ENCODE measurements around the gene CELSR1. TPM values are rescaled to one million over a fixed set of nuclear protein-coding genes. Genes with fewer than 3 reads are reported as not detected.

Gene CELSR1
- total and polyA plus RNA-seq, 8 donors: 24.6 to 59.8 (median 33.3) TPM

DNA sequence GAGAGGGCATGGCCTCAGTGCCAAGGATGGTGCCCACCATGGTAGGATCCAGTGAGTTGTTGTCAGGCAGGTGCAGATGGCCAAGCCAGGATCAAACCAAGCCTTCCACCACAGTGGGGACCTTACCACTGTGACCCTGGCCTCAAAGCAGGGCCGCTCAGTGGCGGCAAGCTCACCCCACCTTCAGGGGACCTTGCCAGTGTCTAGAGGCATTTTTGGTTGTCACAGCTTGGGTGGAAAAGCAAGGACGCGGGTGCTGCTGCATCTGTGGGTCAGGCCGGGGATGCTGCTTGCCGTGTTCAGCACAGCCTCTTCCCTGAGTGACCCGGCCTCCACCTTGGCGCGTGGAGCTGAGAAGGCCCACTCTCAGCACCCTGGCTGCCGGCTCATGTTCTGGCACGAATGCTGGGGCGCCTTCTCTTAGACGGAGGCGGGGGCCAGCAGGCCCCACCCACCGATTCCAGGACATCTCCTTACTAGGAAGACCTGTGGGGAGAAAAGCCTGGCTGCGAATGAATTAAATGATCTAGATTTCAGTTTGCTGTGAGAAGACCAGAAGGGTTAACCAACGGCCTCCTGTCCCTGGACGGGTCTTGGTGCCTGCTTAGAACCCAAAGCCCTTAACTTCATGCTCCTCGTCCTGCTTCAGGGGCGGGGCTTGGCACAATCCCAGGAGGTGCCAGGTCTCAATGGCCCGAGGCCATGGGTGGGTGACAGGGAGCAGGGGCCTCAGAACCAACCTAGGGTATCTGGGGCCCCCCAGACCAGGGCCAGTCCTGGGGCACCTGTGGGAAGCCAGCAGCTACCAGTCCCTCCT is 183.0 kb downstream of the CELSR1 start:
- no peak overlapping the region for H3K27ac ChIP-seq
- H3K4me3 ChIP-seq: no peak overlapping the region
- H3K27me3 ChIP-seq: no peaks in the 10 kb centered on the region
- TF ChIP-seq CTCF (IDR thresholded peaks at IDR 0.05): no peak
- H3K36me3 ChIP-seq: peaks cover 0 to 100% of the 10 kb centered on the region in 2 donors
- intact Hi-C loops (cut with DNase I): no loop called here
- H3K4me1 ChIP-seq: peaks cover 0 to 4% of the 10 kb centered on the region in 2 donors
- no peaks in the 10 kb centered on the region for H3K9me3 ChIP-seq
- DNase-seq (peak in 1 of 4 donors; percentile 70), ATAC-seq (no peak)

DNA sequence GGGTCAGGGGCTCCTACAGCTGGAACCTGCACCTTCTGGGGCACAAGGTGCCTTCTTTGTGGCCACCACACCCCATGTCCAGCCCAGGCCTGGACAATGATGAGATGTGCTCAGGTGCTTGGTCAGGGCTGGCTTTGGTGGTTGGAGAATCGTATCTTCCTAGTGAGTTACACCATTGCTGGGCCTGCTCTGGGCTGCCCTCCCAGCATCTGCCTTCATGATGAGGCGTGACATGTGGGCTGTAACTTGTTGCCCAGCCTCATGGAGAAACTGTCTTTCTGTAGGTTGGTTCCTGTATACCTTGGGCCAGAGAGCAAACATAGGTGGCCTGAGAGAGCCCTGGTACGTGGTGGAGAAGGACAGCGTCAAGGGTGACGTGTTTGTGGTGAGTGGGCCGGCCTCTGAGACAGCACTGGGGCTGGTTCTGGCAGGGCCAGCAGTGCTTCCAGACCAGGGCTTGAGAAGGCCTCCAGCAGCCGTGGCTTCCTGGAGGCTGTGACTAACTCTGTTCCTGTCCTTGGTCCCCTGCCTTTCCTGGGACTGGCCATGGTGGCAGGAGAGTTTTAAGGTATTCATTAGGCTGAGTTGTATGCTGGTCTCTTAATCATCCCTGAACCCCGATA is 183.8 kb downstream of the CELSR1 start:
- peak overlapping the region; percentile 3 to 13 for H3K27ac ChIP-seq
- no peak overlapping the region for H3K4me3 ChIP-seq
- DNase-seq (peak in 1 of 4 donors; percentile 55), ATAC-seq (no peak)
- H3K36me3 ChIP-seq: peaks cover 0 to 100% of the 10 kb centered on the region in 2 donors
- no peaks in the 10 kb centered on the region for H3K9me3 ChIP-seq
- intact Hi-C loops (cut with DNase I): no loop called here
- no peaks in the 10 kb centered on the region for H3K27me3 ChIP-seq
- H3K4me1 ChIP-seq: peaks cover 0 to 4% of the 10 kb centered on the region in 2 donors
- TF ChIP-seq CTCF (IDR thresholded peaks at IDR 0.05): no peak

GRCh38 chr22:46352691-46353386 is 184.6 kb downstream of the CELSR1 start:
- Histone ChIP-seq H3K9me3 (no peaks in the 10 kb centered on the region), H3K4me1 (peaks cover 0 to 4% of the 10 kb centered on the region in 2 donors), H3K27me3 (no peaks in the 10 kb centered on the region), H3K27ac (peak overlapping the region in 1 of 2 donors; percentile 3), H3K4me3 (no peak overlapping the region), H3K36me3 (peaks cover 0 to 100% of the 10 kb centered on the region in 2 donors)
- peak; percentile 83 for ATAC-seq
- TF ChIP-seq CTCF (IDR thresholded peaks at IDR 0.05): no peak
- DNase-seq: peak in 2 of 4 donors; percentile 85 to 86
- intact Hi-C loops (cut with DNase I): no loop called here

DNA sequence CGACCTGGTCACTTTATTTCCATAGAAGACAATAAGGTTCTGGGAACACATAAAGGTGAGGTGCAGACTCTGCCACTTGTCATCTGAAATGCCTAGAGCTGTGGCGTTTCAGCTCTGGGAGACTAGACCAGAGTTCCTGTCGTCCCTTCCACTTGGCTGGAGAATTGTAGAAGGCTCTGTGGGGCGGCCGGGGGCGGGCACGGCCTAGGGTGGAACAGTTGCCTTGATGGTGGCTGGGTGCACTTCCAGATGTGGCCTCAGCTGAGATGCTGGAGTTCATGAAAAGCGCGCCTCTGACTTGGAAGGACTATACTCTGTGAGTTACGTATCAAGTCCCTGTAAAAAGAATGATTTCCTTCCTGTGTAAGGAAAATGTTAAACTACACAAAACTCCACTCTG is 185.1 kb downstream of the CELSR1 start:
- DNase-seq (peak in 1 of 4 donors; percentile 47), ATAC-seq (no peak)
- Histone ChIP-seq H3K4me3 (no peak overlapping the region), H3K36me3 (peaks cover 0 to 100% of the 10 kb centered on the region in 2 donors), H3K9me3 (no peaks in the 10 kb centered on the region), H3K27ac (no peak overlapping the region), H3K4me1 (peaks cover 0 to 4% of the 10 kb centered on the region in 2 donors), H3K27me3 (no peaks in the 10 kb centered on the region)
- intact Hi-C loops (cut with DNase I): no loop called here
- TF ChIP-seq CTCF (IDR thresholded peaks at IDR 0.05): no peak

- H3K4me1 ChIP-seq: peaks cover 2 to 4% of the 10 kb centered on the region in 2 donors
- no peak overlapping the region for H3K27ac ChIP-seq
- H3K27me3 ChIP-seq: no peaks in the 10 kb centered on the region
- H3K36me3 ChIP-seq: peaks cover 0 to 100% of the 10 kb centered on the region in 2 donors
- DNase-seq: peak in 2 of 4 donors; percentile 24 to 65
- TF ChIP-seq CTCF (IDR thresholded peaks at IDR 0.05): no peak
- intact Hi-C loops (cut with DNase I): no loop called here
- no peak overlapping the region for H3K4me3 ChIP-seq
- no peaks in the 10 kb centered on the region for H3K9me3 ChIP-seq
- no peak for ATAC-seq
Measured at GRCh38 chr22:46351767-46352166, 185.7 kb downstream of the CELSR1 start.

Data from left lung (tissue), 10 donors.